GM19238 (cell line): ENCODE results near the gene NPAS4.
"Not testable (repeated sequence)": the region's sequence is repeated elsewhere in the genome, so short reads cannot be mapped to it uniquely, and the experiment has no call there.

Source experiments
- DNase-seq: peaks from one replicate; pipeline ENCODE4 v3.0.0; 2011; ENCODE audit warnings: low spot score; ENCODE audit not compliant: insufficient read length

The NPAS4 gene

DNA sequence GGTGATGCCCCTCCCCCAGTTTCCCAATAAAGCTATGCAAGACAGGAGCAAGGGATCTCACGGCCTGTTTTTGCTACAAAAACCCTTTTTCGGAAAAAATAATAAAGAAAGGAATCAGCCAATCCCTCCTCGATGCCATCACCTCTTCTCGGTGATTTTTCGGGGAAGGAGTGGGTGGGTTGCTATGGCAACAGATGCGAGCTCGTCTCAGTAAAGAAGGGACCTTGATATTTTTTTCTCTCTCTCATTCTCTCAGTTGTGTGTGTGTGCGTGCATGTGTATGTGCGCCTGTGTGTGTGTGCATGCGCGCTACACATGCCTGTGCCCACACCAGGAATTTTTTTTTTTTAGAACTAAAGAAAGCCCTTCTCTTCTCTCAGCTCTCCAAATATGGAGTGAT lies 3.8 kb upstream of the NPAS4 start:
- DNase-seq = no peak

DNA sequence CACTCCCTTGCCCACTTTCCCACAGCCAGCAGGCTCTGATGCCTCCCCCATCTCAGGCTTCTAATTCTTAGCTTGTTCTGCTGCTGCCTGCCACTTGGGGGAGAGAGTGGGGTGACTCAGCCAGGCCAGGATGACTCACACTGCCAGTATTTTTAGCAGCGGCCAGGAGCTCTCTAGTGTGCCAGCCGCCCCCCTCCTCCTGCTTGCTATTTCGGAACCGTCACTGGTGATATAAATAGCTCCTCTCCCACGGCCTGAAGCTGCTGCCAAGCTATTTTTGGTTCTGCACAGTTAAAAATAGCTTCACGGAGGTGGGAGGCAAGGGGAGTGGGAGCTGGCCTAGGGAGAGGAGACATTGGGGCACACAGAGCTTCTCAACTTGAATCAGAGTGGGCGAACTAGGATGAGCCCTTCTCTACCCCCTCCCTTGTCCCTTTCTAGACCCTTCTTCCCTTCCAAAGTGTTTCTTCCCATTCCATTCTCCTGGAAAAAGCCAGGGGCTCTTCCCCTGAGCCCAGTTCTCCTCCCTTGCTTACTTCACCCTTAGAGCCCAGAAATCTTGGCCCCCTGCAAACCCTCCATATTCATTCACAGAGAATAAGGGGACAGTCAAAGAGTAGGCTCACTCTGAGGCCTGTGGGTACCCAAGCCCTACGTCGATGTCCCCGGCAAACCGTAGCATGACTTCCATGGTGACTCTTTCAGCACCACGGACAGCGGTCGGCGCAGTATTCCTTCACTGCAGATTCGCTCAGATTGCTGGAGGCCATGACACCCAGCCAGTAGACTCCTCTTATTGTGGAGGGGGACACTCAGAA lies 2.5 kb upstream of the NPAS4 start:
- DNase-seq = peak; percentile 43

DNA sequence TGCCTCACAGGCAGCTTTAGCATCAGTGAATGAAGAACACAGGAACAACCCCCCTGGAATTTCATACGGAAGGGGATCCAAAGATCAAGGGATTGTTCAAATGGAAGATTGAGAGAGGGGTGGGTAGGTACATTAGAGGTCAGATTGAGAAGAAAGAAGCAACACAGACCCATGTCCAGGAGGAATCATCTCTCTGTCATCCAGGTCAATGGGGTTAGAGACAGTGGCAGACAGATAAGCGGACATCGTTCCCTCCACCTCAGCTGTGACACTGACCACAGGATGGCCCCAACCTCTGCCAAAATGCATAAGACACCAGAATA lies 1.9 kb upstream of the NPAS4 start:
- no peak for DNase-seq

DNA sequence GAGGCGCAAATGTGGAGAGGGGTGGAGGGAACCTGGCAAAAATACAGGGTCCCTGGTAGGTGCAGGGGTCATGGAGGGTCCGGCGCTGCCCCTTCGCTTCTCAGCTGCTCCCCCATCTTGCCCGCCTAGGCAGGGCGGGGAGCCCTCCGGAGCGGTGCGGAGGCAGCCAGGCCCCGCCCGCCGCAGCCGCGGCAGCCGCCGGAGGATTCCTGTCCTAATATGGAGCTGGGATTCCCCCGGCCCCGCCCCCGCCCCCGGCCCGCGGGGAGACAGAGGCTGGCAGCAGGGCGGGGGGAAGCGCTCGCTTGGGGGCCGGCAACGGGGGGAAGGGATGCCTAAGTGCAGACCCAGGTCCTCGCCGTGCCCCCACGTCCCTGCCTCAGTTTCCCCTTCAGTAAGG lies 1.0 kb upstream of the NPAS4 start:
- no peak for DNase-seq

DNA sequence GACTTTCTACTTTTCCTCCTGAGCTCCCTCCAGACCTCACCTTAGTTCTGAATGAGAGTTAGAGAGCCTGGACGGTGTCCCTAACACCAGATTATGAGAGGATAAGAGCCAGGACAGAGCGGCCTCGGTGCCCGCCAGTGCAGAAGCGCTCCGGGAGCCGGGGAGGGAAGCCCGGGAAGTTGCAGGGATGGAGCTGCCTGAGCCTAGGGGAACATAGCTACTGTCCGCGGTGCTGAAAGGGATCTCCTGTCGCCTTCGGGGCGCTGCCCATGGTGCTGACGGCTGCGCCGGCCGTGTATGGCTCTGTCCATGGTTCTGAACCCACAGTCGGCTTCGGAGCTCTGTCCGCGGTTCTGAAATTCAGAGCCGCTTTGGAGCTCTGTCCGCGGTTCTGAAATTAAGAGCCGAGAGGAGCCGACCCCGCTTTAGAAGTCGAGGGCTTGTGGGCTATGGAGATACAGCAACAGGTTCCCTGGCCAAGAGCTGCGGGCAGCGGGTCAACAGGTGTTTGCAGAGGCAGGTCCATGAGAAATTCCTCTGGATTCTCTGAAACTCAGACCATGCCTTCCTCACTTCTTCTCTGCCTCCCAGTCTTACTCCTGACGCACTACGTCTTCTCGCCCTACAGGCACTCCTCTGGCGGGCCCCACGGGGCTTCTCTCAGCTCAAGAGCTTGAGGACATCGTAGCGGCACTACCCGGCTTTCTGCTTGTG lies 814 bp downstream of the NPAS4 start:
- peak; percentile 84 for DNase-seq

DNA sequence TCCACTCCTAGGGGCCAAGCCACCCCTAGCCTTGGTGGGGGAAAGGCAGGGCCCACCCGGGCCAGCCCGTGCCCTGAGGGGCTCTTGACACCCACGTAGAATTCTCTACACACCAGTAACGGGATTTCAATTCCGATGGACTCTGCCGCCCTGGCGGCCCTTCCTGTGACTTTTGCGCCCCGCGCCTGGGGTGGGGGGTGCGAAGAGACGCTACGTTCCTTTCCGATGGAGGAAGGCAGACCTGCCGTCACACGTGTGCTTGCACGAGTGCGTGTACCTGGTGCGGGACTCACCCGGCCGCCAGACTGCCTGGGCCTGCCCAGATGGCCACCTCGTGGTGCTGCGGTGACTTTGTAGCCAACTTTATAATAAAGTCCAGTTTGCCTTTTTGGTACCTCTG lies 5.5 kb downstream of the NPAS4 start:
- no peak for DNase-seq

DNA sequence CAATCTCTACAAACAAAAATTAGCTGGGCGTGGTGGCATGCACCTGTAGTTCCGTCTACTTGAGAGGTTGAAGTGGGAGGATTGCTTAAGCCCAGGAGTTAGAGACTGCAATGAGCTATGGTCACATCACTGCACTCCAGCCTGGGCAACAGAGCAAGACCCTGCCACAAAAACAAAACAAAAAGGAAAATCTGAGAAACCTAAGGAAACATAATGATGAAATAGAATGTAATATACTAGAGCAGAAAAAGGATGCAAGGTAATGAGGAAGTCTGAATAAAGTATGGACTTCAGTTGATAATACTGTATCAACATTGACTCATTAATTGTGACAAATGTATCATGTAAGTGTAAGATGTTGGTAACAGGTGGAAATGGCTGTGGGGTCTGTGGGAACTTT lies 8.1 kb downstream of the NPAS4 start:
- DNase-seq = no peak

DNA sequence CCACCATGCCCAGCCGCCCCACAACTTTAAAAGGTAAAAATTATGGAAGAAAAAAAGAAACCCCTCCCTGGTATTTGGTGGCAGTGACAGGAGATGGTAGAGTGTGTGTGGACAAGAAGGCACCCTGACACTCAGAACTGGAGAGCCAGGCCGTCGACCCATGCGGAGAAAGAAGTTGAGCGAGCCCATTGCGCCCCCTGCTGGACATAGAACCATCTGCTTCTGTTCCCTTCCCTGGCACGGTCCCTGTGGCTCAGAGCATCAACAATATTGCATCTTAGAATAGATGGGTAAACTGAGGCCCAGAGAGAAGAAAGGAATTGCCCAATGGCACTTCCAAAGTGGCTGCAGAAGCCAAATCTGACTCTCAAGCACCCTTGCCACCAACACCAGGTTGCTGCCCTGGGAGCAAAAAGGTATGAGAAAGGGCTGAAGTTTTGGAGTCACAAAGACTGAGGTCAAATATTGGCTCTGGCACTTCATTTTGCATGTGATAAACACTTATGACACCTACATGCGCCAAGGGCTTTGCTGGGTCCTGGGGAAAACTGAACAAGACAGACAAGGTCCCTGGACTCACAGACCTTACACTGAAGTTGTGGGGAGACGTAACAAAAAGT lies 9.3 kb downstream of the NPAS4 start:
- peak; percentile 66 for DNase-seq

DNA sequence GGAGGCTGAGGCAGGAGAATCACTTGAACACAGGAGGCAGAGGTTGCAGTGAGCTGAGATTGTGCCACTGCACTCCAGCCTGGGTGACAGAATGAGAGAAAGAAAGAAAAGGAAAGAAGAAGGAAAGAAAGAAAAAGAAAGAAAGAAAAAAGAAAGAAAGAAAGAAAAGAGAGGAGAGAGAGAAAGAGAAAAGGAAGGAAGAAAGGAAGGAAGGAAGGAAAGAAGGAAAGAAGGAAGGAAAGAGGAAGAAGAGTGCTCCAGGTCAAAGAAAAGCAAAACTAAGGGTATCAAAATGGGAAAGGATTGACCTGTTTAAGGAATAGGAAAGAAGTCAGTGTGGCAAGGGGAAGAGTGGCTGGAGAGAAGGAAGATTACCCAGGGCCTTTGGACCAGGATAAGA lies 10.5 kb downstream of the NPAS4 start:
- not testable (repeated sequence) for DNase-seq

DNA sequence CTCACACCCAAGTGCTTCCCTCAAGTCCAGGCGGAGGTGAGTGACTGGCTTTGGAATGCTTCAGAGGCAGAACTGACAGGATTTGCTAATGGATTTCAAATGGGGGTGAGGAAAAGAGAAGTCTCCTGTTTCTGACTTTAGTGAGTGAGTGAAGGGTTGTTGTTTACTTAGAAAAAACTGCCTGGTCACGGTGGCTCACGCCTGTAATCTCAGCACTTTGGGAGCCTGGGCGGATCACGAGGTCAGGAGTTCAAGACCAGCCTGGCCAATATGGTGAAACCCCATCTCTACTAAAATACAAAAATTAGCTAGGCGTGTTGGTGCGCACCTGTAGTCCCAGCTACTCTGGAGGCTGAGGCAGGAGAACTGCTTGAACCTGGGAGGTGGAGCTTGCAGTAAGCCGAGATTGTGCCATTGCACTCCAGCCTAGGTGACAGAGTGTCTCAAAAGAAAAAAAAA lies 11.1 kb downstream of the NPAS4 start:
- not testable (repeated sequence) for DNase-seq

DNA sequence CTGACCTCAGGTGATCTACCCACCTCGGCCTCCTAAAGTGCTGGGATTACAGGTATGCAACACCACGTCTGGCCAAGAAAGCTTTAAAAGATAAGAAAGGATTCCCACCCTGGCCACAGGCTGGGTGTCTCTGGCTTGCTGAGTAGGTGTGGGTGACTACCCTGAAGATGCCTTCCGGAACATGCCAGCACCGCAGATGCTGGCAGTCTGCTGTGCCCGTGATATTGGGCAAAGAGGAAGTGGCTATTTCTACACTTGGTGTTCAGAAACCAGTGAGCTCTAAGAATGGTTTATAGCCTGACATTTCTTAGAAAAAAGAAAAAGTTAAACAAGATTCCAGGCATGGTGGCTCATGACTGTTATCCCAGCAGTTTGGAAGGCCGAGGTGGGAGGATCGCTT lies 11.8 kb downstream of the NPAS4 start:
- DNase-seq = no peak

DNA sequence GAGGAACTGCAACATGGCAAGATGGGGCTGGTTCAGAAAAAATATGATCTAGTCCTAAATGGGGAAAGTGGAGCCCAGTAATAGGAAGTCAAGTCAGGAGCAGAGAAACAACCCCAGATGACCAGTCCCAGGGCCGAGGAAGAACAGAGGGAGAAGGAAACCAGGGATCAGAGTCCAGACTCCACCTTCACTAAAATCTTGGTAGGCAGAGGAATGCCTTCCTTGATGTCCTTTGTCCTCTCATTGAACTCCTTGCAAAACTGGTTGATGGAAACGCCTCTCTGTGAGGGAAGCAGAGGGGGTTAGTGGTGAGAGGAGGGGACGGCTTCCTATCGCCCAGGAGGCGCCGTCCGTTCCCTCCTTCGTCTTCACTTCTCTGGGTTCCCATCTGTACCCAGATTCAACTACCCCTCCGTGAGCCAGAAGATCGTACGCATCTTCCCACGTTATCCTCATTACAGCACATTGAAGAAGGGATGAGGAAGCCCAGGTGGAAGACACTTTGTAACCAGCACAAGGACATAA lies 17.2 kb downstream of the NPAS4 start:
- no peak for DNase-seq

DNA sequence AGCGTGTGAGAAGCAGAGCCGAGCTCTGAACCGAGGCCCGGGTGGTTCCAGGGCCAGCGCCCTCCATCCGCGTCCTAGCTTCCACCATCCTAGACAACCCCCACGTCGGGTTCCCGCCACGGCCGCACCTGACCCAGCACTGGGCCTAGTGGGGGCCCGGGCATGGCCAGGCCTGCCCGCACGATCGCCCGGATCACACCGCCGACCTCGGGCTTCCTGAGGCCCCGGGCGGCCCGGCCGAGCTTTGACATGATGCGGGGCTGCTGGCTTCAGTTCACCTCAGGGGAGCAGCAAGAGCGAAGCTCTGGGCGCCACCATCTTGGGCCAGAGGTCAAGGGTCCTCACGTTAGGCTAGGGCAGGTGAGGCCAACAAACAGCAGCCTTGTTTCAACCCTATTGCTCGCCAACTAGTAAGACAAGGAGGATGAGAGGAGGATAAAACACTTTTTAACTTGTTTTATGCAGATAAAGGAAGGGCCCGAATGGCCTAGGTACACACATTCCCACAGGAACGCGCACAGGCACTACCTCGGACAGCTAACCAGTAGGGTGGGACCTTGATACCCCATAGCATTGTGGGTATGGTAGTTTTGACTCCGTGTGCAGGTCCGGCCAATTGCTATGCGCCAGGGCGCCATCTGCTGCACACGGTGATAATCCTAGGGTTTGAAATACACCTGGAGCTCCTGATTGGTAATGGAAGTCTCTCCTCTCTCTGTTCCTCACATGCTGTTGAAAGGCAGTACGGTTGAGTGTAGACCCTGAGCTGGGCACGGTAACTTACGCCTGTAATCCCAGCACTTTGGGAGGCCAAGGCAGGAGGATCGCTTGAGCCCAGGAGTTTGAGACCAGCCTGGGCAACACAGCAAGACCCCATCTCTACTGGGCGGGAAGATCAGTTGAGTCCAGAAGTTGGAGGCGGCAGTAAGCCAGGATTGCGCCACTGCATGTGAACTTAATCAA lies 17.9 kb downstream of the NPAS4 start, which contains the start of gene MRPL11:
TSS of gene MRPL11 (minus strand) at position 345 of the 963 bp plus-strand sequence. CDS start at position 251, 94 bp downstream.
- DNase-seq = peak; percentile 93

DNA sequence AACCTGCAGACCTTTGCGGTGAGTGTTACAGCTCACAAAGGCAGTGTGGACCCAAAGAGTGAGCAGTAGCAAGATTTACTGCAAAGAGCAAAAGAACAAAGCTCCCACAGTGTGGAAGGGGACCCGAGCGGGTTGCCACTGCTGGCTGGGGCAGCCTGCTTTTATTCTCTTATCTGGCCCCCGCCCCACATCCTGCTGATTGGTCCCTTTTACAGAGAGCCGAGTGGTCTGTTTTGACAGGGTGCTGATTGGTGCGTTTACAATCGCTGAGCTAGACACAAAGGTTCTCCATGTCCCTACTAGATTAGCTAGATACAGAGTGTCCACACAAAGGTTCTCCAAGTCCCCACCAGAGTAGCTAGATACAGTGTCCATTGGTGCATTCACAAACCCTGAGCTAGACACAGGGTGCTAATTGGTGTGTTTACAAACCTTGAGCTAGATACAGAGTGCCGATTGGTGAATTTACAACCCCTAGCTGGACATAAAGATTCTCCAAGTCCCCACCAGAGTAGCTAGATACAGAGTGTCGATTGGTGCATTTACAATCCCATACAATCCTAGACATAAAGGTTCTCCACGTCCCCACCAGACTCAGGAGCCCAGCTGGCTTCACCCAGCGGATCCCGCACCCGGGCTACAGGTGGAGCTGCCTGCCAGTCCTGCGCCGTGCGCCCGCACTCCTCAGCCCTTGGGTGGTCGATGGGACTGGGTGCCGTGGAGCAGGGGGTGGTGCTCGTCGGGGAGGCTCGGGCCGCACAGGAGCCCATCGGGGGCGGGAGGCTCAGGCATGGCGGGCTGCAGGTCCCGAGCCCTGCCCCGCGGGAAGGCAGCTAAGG lies 19.5 kb downstream of the NPAS4 start:
- not testable (repeated sequence) for DNase-seq

DNA sequence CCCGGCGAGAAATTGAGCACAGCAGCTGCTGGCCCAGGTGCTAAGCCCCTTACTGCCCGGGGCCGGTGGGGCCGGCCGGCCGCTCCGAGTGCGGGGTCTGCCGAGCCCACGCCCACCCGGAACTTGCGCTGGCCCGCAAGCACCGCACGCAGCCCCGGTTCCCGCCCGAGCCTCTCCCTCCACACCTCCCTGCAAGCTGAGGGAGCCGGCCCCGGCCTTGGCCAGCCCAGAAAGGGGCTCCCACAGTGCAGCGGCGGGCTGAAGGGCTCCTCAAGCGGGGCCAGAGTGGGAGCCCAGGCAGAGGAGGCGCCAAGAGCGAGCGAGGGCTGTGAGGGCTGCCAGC lies 20.1 kb downstream of the NPAS4 start:
- DNase-seq = not testable (repeated sequence)

DNA sequence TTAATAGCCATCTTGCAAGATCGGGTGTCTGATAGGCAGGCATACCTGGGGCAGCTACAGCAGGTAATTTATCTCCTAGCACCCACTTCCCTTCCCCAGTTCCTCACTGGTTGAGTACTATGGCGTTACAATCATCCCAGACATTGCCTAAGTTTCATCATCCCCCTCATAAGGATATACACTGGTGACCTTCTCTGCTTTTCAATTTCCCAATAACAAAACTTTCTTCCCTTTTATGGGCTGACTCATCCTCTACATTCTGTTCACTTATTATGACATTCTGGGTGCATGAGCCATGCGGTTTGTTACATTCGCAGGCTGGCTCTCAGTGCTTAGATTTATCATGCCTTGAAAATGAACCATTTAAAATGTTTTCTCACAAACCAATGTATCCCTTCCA lies 22.8 kb downstream of the NPAS4 start:
- no peak for DNase-seq

DNA sequence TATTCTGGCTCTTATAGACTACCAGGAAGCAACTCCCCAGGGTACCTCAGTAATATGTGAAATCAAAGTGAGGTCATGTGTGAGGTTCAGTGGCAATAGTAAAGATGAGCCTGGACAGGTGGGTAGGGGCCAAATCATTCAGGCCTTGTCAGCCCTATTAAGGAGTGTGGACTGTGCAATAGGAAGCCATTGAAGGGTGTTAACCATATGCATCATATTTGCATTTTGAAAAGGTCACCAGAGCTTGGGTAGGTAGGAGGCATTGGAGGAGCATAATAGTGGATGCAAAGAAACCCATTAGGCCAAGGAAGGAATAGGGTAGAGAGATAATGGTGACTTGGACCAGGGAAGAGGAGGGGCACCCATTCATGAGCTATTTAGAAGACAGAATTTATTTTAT lies 26.2 kb downstream of the NPAS4 start:
- DNase-seq = no peak

DNA sequence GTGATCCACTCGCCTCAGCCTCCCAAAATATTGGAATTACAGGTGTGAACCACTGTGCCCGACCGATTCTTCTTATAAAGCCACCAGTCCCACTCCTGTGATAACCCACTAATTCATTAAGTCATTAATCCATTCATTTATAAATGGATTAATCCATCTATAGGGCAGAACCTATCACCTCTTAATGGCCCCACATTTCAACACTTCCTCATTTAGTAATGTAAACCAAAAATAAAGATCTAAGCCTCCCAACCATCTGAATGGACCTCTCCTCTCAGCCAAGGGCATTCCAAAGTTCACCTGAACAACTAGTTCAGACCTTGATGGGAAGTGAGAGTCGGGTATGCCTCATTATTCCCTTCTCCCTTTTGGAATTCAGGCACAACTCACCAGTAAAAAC lies 27.7 kb downstream of the NPAS4 start:
- no peak for DNase-seq

DNA sequence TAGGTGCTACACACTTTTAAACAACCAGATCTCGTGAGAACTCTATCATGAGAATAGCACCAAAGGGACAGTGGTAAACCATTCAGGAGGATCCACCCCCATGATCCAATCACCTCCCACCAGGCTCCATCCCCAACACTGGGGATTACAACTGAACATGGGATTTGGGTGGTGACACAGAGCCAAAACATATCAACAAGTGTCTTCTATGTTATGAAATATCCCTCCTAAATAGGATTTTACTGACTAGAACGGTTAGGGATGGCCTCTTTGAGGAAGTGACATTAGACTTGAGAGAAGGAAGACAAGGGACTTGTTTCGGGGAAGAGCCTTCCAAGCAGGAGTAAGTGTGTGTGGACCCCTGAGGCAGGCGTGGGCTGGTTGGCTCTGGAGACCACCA lies 29.7 kb downstream of the NPAS4 start:
- no peak for DNase-seq

DNA sequence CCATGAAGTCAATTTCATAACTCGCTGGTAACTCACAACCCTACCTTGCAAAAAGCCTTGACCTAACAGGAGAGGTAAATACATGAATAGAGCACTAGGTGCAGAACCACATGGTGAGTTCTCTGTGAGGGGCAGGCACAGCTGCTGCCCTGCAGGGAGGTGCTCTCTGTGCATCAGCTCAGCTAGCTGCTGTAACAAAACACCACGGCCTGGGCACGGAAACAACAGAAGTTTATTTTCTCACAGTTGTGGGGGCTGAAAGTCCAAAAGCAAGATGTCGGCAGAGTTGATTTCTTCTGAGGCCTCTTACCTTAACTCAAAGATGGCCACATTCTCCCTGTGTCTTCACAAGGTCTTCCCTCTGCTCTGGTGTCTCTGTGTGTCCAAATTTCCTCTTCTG lies 30.8 kb downstream of the NPAS4 start:
- no peak for DNase-seq
